Heart right ventricle (tissue), 12 donors: Measurements from ENCODE around the gene SFTPA2. TPM values are rescaled to one million over a fixed set of nuclear protein-coding genes. Genes with fewer than 3 reads are reported as not detected.

ENCODE experiments used
- polyA plus RNA-seq, 2 donors: library from polyadenylated mRNA; stranded (reverse); fragments of 200-250 nt; gene quantifications; one replicate each; pipeline ENCODE4 v1.2.3, GENCODE V29; 2013
- total RNA-seq, 10 donors: library from RNA; stranded (reverse); fragmentation: NEBNext Ultra II Directional in 3 of 10; extraction: Animal tissue kit (Norgen Biotek cat#: 25700) in 3 of 10; gene quantifications; one replicate each; pipeline versions ENCODE4 v1.2.1 to v1.2.4, GENCODE V29; 2021 to 2023
- donor health status: ischemic (EF 13 %, LVEDD 7.1; RV severe dilation, severe dysfunction).
- donor health status: healthy with polysubstance abuse.
- donor health status: DM: no; HTN: yes; CAD: no.
- donor health status: DM: no; HTN: no; CAD: no.
- donor health status: ischemic (EF 25% LVEDD 6.9; RV normal size, moderate dysfunction).
- donor health status: ischemic (EF 25% LVEDD 5.7; RV mildly dilated, moderate dysfunction).
- donor health status: healthy.
- donor health status: nonischemic (EF 11% LVEDD 7.7; RV severe dilation, severe dysfunction).
- donor health status: DM: yes; HTN: yes; CAD: no.
- donor health status: PGD.
- donor health status: ischemic (EF 29% LVEDD 5.4; RV normal size, mild dysfunction).
- donor health status: nonischemic (EF 23%, LVEDD 6.1; RV moderate dilation, normal function).

SFTPA2 gene
- total and polyA plus RNA-seq, 12 donors, result 0.38 to 0.85 TPM; not detected in 10

Other genes with a start within 250 kb of the SFTPA2 start
- 100 to 1,000 TPM in 9 of 10 donors, 10 to 100 TPM in 1; 95.5 to 205 (median 148) TPM for gene PPIF, start 212.9 kb downstream of the SFTPA2 start, total RNA-seq
- 100 to 1,000 TPM in 1 of 2 donors, 10 to 100 TPM in 1; 44.3 to 144 TPM for gene PPIF, start 212.9 kb downstream of the SFTPA2 start, polyA plus RNA-seq
- 10 to 100 TPM; 32.0 to 59.0 (median 49.0) TPM for gene ZCCHC24, start 114.8 kb downstream of the SFTPA2 start, total RNA-seq
- gene ZCCHC24, start 114.8 kb downstream of the SFTPA2 start, polyA plus RNA-seq, result 10 to 100 TPM; 19.3 to 22.4 TPM
- 1 to 10 TPM in 1 of 10 donors, under 1 TPM in 6, not detected in 3; 0.07 to 1.2 (median 0.18) TPM for gene EIF5AL1, start 47.9 kb downstream of the SFTPA2 start, total RNA-seq
- gene EIF5AL1, start 47.9 kb downstream of the SFTPA2 start, polyA plus RNA-seq, result 1 to 10 TPM in 1 of 2 donors, under 1 TPM in 1; 0.73 to 1.0 TPM
- under 1 TPM in 1 of 10 donors, not detected in 9; 0.55 TPM for gene SFTPA1, start 50.5 kb upstream of the SFTPA2 start, total RNA-seq
- gene SFTPA1, start 50.5 kb upstream of the SFTPA2 start, polyA plus RNA-seq, result under 1 TPM in 1 of 2 donors, not detected in 1; 0.28 TPM
- 1 to 10 TPM in 4 of 10 donors, under 1 TPM in 6; 0.37 to 1.9 (median 0.64) TPM for gene NUTM2B, start 142.8 kb upstream of the SFTPA2 start, total RNA-seq
- 1 to 10 TPM in 1 of 2 donors, under 1 TPM in 1; 0.01 to 3.3 TPM for gene NUTM2B, start 142.8 kb upstream of the SFTPA2 start, polyA plus RNA-seq